Midbrain (tissue), 1 donor: ENCODE results near the gene NCOA1.
"Not testable (repeated sequence)": the region's sequence is repeated elsewhere in the genome, so short reads cannot be mapped to it uniquely, and the experiment has no call there.

Experiments
- DNase-seq: peaks from one replicate; lab custom pipeline; 2025; lab: John Stamatoyannopoulos, UW

The NCOA1 gene

DNA sequence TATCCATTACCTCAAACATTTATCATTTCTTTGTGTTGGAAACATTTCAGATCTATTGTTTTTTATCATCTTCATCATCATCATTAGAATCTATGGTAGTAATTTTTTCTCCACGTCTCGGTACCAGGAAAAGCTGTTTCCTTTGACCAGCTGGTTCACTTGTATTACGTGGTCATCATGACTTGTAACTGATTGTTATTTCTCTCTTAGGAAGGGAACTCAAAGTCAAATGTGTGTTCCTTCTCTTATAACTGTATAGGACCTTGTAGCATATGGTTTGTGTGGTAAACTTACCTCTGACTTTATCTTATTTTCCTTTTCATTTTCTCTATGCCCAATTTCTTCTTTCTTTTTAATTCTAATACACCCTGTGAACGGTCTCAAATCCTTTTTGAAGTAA is 16.5 kb downstream of the NCOA1 start:
- no peak for DNase-seq

DNA sequence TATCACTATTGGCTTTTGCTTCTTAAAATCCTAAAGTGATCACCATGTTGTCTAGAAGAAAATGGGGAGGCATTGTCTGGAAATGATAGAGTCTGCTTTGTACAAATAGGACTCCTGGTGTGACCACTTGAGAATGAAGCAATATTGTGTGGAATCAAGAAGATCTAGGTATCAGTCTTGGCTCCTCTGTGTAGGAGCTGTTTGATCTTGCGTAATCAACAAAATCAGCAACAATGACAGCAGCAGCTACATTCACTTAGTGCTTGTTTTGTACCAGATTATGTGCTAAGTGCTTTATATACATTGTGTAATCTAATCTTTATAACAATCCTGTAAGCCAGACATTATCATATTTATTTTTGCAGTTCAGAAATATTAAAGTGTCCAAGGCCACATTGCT is 17.8 kb downstream of the NCOA1 start:
- no peak for DNase-seq

DNA sequence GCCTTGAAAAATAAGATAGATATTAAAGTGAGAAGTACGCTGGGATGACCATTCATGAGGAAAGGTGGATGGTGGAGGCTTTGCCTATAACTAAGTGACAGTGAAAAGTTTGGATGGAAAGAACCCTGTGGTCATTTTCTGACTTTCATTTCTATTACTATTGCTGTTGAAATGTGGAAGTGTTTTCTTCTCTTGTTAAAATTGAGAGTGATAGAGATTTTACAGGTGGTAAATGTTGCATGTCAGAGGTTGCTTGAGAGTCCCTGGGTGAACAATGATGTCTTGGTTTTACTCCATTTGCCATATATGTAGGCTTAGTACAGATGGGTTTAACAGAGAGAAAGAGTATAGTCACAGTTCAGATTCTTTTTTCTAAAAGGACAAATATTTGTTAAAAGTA is 18.4 kb downstream of the NCOA1 start:
- no peak for DNase-seq

DNA sequence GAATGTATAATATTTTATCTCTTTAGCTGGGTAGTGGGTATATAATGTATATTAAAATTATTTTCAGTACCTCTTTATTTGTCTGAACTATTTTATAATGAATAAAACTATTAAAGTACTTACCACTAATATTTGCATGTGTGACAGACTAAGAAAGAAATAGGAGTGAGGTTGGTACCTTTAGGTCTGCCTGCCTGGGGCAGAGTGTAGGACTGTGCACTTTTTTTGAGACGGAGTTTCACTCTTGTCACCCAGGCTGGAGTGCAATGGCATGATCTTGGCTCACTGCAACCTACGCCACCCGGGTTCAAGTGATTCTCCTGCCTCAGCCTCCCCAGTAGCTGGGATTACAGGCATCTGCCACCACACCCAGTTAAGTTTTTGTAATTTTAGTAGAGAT is 18.8 kb downstream of the NCOA1 start:
- no peak for DNase-seq

DNA sequence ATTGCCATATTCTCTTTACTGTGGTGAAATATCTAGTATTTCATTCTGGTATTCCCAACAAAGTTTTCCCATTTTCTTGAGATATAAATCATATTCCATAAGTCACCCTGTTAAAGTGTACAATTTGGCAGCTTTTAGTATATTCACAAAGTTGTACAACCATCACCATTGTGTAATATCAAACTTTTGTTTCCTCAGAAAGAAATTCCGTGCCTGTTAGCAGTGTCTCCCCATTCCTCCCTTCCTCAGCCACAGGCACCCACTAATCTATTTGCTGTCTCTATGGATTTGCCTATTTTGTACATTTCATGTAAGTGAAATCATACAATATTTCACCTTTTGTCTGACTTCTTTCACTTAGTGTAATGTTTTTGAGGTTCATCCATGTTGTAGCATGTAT is 19.7 kb downstream of the NCOA1 start:
- DNase-seq = no peak

DNA sequence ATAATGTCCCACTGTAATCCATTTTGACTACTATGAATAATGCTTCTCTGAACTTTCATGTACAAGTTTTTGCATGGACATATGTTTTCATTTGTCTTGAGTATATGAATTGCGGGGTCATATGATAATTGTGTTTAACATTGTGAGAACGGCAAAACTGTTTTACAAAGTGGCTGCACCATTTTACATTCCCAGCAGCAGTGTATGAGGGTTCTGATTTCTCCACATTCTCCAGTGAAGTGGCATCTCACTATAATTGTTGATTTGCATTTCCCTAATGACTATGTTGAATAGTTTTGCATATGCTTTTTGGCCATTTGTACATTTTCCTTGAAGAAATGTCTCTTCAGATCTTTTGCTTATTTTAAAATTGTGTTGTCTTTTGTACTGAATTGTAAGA is 20.1 kb downstream of the NCOA1 start:
- DNase-seq = no peak

DNA sequence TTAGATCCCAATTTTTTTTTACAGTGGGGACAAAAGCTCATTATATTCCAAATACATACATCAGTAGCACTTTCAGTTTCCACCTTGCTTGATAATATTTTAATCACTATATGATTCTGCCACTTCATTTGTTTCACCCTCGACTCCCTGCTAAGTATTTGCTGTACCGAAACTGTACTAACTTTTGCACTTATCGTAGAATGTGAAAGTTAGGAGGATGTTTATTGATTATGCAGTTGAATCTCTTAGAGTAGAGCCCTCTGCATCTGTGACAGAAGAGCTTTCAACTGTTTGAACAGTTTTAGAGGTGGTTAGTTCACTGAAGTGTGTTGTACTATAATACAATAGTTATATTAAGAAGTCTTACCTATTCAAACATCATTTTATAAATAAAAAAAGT is 20.8 kb downstream of the NCOA1 start:
- no peak for DNase-seq

DNA sequence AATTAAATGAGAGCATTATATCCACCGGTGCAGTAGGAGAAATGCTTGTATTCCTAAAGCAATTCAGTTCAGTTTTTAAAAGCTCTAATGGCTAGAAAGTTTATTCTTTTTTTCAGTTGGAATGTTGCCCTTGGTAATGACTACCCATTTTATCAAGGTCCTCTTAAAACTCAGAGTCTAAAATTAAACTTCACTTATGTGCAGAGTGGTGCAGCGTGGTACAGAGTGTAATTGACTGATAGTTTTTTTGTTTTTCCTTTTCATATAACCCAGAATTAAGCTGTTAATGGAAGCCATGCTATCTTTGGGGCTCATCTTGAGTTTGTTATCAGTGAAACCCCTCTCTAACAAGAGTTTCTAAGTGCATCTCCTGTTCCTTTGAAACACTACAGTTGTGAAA is 21.4 kb downstream of the NCOA1 start:
- DNase-seq = no peak

DNA sequence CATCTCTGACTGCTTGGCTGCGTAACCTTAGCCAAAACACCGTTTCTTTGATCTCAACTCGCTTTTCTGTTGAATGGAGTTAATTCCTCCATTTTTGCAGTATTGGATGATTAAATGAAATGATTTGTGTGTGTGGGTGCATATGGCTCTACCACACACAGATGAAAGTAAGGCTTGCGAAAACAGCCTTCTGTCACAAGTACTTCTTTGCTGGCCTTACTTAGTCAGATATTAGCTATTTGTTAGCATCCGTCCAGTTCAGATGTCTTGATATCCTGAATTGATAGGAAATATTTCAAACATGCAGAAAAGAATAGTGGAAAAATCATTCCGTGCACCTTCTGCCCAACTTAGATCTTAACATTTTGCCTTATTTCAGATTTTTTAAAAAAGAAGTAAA is 21.8 kb downstream of the NCOA1 start:
- no peak for DNase-seq

DNA sequence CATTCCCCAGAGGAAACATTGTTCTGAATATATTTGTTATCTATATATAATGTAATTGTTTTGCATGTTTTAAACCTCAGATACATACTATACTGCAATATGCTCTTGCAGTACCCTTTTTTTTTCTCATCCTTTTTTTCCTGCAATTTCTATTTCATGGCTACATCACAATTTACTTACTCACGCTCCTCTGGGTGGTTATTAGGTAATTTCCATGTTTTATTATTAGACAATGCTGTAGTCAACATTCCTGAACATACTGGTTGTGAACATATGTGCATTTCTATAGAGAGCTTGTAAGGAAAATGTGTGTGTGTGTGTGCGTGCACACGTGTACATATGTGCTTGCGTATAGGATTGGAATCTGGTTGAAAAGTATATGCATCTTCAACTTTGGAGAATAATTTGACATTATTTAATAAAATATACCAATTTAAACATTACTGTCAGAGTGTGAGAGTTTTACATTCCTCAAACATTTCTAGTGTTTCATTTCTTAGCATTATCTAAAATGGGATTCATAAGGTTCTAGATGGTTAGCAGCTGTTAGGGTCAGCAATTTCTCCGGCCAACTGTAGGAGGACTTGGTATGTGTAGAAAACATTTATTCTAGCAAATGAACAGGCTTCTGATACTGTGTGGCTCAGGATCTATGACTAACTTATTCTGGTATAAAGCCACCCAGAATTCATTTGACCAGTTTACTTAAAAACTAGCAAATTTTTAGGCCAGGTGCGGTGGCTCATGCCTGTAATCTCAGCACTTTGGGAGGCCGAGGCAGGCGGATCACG is 22.4 kb downstream of the NCOA1 start:
- DNase-seq = no peak

DNA sequence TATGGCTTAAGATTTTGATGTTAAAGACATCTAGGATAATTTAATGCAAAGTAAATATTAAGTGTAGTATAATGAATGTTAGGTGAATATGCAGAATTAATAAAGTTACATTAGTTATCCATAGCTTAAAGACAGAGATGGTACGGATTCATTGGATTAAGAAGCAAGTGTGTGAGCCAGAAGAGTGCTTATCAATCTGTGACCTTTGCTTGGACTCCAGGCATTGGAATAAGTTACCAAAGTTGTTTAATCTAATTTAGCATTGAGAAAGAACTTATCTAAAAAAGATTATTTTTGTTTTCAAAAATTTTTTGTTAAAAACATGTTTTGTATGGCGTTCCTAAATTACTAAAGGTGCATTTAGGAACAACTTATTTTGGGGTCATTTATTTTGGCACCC is 23.8 kb downstream of the NCOA1 start:
- DNase-seq = no peak

DNA sequence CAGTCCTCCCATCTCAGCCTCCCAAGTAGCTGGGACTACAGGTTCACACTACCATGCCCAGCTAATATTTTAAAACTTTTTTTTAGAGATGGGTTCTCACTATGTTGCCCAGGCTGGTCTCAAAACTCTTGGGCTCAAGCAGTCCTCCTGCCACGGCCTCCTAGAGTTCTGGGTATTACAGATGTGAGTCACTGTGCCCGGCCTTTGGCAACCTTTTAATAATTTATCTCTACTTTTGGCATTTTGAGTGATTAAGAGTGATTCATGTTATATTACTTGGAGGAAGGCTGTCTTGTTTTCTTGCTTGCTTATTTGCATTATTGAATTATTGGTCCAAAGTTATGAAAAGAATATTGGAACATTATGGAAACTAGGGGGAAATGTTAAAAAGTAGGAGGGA is 24.3 kb downstream of the NCOA1 start:
- DNase-seq = no peak

DNA sequence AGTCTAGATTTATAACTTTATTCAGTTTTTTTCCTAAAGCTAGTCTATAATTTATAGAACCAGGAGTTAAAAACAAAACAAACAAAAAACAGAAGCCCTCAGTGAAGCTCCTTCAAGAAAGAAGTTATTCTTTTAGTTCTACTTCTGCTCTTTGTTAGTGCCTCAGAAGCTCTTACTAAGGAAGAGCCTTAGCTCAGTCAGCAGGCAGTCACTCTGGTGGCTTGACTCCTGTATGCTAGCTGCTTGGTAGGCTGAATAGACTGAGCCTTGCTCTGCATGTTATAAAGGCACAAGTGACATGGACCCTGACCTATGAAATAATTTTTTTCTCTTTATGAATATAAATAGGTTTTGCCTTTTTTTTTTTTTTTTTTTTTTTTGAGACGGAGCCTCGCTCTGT is 24.8 kb downstream of the NCOA1 start:
- DNase-seq = no peak

DNA sequence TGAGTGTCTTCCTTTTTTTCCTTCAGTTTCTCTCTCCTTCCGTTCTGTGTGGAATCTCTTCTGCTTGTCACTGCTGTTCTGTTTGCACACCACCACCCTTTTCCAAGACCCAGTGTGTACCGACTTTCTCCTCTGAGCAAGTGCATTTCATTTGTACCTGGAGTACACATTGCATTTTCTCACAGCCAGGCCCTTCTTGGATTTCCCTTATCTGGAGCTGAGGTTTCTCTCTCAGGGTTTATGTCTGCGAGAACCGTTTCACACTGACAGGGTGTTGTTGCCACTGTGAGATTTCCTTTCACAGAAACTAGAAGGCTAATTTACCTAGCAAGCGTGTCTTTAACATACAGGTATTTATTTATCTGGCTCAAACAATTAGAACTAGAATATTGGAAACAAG is 26.2 kb downstream of the NCOA1 start:
- no peak for DNase-seq

DNA sequence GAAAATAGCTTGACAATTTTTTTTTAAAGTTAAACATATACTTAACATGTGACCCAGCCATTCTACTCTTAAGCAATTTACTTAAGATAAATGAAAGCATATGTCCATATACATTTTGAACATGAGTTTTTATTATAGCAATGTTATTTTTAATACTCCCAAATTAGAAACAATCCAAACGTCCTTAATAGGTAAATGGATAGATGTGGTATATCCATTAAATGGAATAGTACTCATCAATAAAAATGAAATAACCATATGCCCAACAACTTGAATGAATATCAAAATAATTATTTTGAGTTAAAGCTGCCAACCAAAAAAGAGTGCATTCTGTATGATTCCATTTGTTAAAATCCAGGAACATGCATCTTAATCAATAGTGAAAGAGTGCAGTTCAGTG is 29.1 kb downstream of the NCOA1 start:
- DNase-seq = no peak

DNA sequence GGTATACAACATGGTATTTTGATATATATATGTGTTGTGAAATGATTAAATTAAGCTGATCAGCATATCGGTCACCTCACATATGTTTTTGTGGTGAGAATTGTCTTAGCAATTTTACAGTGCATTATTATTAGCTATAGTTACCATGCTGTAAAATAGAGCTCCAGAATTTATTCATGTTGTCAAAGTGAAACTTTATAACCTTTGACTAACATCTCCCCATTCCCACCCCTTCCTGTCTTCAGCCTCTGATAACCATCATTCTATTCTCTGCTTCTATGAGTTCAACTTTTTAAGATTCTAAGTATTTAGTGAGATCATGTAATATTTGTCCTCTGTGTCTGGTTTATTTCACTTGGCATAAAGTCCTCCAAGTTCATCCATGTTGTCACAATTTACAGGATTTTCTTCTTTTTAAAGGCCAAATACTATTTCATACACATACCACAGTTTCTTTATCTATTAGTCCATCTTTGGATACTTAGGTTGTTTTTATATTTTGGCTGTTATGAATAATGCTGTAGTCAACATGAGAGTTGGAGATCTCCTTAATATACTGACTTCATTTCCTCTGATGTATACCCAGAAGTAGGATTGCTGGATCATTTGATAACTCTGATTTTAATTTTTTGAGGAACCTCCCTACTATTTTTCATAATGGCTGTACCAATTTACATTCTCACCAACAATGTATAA is 30.3 kb downstream of the NCOA1 start:
- DNase-seq = no peak

DNA sequence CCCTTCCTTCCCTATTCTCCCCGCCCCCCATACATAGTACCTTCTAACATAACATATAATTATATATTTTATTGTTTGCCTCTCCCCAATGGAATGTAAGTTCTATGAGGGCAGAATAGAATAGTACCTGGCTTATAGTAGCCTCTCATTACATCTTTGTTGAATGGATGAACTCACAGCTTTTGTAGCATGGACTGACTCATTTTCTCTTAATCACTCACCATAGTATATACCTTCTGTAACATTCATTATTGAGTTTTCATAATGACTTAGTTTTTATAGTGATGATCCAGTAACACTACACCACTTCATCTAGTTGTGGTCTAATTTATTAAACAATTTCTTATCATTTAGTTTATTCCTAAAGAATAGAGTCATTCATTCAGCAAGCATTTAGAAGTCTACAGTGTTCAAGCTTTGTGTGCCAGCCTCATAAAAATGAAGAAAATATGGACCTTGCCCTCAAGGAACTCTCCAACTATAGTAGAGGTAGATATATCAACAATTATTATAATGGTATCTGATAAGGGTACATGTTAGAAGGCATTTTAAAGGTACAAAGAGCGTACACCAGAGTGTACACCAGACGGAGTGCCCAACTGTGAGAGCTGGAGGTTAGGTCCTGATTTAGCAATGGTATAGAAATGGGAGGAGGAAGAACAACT is 31.1 kb downstream of the NCOA1 start:
- DNase-seq = no peak

DNA sequence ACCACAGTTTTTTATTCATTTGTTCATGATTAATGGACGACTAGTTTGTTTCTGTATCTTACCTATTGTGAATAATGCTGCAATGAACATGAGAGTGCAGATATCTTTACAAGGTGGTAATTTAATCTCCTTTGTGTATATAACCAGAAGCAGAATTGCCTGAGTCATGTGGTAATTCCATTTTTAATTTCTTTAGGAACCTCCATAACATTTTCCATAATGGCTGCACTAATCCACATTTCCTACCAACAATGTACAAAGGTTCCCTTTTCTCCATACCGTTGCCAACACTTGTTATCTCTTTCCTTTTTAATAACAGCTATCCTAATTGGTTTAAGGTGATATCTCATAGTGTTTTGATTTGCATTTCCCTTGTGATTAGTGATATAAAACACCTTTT is 36.5 kb downstream of the NCOA1 start:
- DNase-seq = no peak

DNA sequence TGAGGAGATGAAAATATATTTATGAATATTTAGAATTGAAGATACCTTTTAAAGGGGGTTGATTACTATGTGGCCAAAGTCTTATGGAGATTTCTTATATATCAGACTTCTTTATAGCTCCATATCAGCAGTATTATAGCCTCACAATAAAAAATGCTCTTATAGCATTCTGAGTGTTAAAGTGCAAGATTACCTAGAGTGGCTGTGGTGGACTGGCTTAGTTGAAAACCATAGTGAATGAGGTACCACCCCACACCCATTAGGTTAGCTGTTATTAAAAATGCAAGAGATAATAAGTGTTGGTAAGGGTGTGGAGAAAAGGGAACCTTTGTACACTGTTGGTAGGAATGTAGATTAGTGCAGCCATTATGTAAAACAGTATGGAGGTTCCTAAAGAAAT is 39.7 kb downstream of the NCOA1 start:
- no peak for DNase-seq

DNA sequence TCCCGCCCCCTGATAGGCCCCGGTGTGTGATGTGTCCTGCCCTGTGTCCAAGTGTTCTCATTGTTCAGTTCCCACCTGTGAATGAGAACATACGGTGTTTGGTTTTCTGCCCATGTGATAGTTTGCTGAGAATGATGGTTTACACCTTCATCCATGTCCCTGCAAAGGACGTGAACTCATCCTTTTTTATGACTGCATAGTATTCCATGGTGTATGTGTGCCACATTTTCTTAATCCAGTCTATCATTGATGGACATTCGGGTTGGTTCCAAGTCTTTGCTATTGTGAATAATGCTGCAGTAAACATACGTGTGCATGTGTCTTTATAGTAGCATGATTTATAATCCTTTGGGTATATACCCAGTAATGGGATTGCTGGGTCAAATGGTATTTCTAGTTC is 40.6 kb downstream of the NCOA1 start:
- DNase-seq = not testable (repeated sequence)

DNA sequence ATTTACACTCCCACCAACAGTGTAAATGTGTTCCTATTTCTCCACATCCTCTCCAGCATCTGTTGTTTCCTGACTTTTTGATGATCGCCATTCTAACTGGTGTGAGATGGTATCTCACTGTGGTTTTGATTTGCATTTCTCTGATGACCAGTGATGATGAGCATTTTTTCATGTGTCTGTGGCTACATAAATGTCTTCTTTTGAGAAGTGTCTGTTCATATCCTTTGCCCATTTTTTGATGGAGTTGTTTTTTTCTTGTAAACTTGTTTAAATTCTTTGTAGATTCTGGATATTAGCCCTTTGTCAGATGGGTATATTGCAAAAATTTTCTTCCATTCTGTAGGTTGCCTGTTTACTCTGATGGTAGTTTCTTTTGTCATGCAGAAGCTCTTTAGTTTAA is 41.0 kb downstream of the NCOA1 start:
- DNase-seq = not testable (repeated sequence)

DNA sequence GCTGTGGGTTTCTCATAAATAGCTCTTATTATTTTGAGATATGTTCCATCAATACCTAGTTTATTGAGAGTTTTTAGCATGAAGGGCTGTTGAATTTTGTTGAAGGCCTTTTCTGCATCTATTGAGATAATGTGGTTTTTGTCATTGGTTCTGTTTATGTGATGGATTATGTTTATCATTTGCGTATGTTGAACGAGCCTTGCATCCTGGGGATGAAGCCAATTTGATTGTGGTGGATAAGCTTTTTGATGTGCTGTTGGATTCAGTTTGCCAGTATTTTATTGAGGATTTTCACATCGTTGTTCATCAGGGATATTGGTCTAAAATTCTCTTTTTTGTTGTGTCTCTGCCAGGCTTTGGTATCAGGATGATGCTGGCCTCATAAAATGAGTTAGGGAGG is 42.5 kb downstream of the NCOA1 start:
- DNase-seq = not testable (repeated sequence)

DNA sequence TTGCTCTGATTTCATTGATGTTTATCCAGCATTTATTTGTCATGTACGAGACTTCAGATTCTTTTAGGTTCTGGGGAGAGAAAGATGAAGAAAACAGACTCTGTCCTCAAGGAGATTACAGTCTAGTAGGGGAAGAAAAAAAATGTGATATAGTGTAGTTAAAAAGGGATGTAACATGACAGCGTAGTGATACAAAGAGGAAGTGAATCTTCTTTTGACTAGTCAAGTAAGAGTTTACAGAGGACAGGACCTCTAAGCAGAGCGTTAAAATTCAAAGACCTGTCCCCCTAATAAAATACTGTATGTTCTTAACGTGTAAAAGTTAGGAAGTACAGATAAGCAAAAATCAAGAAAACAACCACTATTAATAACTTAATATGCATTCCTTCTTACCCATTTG is 47.7 kb downstream of the NCOA1 start:
- no peak for DNase-seq
